Stimulated activated CD4-positive, alpha-beta T cell treated with anti-CD3 and anti-CD28 coated beads, Interleukin-1b, Interleukin-23, amount 100 ng/mL, for 48 hours (primary cell): ENCODE data around the gene PPP2R1B.
"Not testable (repeated sequence)": the region's sequence is repeated elsewhere in the genome, so short reads cannot be mapped to it uniquely, and the experiment has no call there.

Experiments
- DNase-seq: peaks from one replicate; pipeline ENCODE4 v3.0.0-alpha.2; 2020

The PPP2R1B gene

DNA sequence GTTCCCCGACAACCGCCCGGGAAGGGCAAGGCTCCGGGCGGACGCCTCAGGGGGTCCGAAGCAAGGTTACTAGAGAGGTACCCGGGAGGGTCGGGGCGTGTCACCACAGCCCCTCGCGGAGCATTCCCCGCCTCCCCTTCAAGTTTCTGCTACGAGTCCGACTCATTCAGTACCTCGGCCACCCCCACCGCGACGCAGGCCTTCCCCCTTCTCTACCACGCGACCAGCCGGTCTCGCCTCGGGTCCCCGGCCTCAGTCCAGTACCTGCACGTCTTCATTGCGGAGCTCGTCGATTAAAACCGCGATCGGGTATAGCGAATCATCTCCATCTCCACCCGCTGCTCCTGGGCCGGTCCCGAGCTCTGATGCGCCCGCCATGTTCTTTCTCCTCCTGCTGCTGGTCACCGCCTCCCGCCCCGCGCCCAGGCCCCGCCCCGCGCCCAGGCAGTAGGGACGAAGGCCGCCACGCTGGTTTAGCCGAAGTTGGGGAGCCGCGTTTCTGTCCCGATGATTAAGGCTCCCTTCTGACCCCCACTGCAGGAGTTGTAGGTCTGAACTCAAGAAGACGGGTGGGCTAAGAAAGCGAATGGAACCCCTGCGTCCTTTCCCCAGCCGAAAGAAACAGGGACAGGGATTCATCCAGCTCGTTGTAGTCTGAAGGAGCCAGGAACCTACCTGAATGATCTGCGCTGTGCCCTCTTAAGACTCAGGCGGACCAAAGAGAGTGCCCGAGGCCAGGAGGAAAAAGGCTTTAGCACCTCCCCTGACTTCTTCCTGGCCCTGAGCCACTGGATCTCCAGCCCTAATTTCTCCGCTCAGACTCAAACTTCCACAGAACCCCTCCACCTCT, at the start of gene PPP2R1B:
PPP2R1B (minus strand) TSS at position 406 of the 850 bp plus-strand sequence; CDS start at position 378, 28 bp downstream.
- peak; percentile 72 for DNase-seq

DNA sequence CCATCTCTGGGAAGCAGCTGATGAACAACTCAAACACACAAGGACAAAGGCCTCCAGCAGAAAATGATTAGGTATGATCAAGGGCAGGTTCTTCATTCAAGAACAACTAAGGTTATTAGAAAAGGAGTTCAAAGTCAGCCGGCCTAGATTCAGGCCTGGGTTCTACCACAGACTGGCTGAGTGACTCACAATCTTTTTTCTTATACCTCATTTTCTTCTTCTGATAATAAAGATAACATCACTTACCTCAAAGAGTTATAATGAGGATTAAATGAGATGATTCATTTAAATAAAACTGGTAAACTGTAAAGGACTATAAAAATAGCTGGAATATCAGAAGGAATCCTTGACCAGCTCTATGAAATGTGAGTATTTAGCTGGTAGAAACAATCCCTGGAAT, 49.3 kb upstream of the PPP2R1B start:
- no peak for DNase-seq

DNA sequence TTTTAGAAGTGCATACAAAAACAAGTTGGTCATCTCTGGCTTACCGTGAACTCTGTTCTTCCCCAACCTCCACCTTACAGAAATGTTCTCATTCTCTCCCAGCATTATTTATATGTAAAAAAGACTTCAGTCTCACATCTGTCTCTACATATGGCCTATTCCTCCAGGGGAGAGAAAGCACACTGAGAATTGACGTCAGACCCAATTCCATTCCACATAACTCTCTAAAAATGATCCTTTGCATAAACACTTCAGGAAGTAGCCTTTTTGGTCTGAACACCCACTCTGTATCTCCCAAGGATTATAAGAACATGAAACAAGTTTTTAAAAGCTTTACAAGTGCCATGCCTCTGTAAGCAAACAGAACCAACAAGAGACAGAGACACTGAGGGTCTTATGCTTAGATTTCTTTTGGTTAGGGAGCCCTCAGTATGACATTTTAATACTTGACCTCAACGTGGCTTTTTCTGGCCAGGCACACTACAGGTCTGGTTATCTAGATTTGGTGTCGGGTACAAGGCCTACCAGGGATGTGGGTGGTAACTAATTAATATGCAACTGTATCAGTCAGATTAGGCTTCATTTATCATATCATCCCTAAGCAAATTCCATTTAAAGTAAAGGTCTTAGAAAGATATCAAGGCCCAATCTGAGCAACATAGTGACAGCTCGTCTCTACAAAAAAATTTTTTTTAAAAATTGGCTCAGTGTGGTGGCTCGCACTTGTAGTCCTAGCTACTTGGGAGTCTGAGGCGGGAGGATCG, 48.5 kb upstream of the PPP2R1B start:
- DNase-seq, result no peak

GRCh38 chr11:111814106-111814505, 47.9 kb upstream of the PPP2R1B start:
- DNase-seq, result no peak

DNA sequence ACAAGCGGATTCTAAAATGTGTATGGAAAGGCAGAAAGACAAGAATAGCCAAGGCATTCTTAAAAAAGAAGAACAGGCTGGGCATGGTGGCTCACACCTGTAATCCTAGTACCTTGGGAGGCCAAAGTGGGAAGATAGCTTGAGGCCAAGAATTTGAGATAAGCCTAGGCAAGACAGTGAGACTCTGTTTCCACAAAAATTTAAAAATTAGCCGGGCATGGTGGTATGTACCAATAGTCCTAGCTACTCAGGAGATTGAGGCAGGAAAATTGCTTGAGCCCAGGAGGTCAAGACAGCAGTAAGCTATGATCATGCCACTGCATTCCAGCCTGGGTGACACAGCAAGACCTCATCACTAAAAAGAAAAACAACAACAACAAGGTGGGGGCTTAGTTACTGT, 46.0 kb upstream of the PPP2R1B start:
- DNase-seq, result no peak

- no peak for DNase-seq
Observed at GRCh38 chr11:111811445-111811844, 45.3 kb upstream of the PPP2R1B start.

- no peak for DNase-seq
Observed at GRCh38 chr11:111808834-111809233, 42.6 kb upstream of the PPP2R1B start.

- no peak for DNase-seq
Observed at GRCh38 chr11:111808063-111808588, 41.9 kb upstream of the PPP2R1B start.

DNA sequence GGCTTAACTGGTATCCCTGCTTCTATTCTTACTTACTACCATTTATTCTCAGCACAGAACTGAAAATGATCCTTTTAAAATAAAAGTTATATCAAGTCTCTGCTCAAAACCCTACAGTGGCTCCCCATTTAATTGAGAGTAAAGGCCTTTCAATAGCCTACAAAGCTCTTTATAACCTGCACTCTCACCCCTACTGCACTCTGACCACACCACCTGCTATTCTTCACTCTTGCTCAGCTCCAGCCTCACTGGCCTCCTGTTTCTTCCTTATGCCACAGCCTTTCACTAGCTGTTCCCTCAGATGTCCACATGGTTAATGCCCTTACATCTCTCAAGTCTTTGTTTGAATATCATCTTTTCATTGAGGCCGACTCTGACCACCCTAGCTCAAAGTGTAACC, 40.9 kb upstream of the PPP2R1B start:
- DNase-seq, result no peak

- DNase-seq, result no peak
Observed at GRCh38 chr11:111801135-111801534, 34.9 kb upstream of the PPP2R1B start.

- DNase-seq, result no peak
Observed at GRCh38 chr11:111798279-111798678, 32.1 kb upstream of the PPP2R1B start.

DNA sequence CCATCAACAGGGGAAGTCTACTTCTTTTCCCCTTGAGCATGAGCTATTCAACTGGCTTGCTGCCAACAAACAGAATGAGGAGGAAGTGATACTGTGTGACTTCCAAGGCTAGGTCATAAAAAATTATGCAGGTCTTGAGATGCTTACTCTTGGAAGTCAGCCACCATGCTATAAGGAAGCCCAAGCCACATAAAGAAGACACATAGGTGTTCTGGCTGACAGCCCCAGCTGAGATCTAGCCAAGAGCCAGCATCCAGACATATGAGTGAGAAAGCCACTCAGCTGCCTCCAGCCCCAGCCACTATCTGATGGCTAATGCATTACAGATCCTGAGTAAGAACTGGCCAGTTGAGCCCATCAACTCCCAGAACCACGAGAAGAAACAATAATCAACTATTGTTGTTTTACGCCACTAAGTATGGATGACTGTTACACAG, 31.0 kb upstream of the PPP2R1B start:
- no peak for DNase-seq

DNA sequence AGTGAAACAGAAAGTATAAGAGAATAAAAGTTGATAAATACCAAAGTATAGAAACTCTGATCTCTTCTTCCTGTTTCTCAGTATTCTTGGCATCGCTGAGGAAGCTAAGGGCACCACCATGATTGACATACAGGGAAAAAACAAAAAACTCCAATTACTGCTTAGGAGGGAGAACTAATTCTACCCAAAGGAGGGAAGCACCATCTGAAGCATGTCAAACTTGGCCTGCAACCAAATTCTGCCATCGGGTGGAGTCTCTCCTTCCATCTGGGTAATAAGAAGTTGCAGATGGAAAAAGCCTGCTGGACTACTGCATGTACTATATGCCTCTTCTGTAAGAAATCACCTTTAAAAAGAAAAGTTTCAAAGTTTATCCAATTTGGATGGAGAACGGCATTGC, 30.5 kb upstream of the PPP2R1B start:
- DNase-seq, result no peak

GRCh38 chr11:111795334-111795985, 29.3 kb upstream of the PPP2R1B start:
- DNase-seq, result no peak

DNA sequence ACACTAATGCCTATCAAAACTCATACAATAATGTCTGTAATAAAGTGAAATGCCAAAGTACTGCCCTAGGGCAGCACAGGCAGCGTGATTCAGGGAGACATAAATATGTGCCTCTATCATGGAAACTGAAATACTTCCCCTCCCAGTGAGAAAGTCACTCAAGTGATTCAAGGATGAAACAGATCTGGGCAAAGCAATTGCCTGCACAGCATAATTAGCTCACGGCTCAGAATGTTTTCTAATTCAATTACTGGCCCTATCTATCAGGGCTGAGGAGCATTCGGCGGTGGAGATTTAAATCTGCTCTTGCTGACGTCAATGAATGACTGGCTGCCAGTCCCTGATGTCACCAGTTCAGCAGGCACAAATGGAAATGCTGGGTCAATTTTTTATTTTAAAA, 27.7 kb upstream of the PPP2R1B start:
- no peak for DNase-seq

DNA sequence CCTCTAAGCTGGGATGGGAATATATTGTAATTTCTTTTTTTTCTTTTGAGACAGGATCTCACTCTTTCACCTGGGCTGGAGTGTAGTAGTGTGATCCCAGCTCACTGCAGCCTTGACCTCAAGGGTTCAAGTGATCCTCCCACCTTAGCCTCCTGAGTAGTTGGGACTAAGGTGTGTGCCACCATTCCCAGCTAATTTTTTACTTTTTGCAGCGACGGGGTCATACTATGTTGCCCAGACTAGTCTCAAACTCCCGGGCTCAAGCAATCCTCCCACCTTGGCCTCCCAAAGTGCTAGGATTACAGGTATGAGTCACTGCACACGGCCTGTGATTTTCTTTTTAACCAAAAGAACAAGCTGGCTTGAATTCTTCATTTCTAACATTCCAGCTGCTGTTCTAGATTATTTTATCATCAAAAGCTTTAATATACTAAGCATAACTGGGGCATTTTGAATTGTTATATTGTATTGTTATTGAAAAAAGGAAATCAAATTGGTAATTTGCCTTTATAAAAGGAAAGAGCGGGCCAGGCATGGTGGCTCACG, 26.8 kb upstream of the PPP2R1B start:
- DNase-seq, result no peak

GRCh38 chr11:111792314-111792713, 26.1 kb upstream of the PPP2R1B start:
- DNase-seq, result no peak

DNA sequence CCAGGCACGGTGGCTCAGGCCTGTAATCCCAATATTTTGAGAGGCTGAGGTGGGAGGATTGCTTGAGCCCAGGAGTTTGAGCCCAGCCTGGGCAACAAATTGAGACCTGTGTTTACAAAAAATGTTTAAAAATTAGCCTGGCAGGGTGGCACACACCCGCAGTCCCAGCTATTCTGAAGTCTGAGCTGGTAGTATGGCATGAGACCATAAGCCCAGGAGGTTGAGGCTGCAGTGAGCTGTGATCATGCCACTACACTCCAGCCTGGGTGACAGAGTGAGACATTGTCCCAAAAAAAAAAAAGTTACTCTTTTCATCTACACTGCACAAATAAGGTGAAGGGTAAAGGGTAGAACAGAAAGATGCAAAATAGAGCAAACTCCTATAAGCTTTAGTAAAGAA, 22.3 kb upstream of the PPP2R1B start:
- DNase-seq, result no peak

DNA sequence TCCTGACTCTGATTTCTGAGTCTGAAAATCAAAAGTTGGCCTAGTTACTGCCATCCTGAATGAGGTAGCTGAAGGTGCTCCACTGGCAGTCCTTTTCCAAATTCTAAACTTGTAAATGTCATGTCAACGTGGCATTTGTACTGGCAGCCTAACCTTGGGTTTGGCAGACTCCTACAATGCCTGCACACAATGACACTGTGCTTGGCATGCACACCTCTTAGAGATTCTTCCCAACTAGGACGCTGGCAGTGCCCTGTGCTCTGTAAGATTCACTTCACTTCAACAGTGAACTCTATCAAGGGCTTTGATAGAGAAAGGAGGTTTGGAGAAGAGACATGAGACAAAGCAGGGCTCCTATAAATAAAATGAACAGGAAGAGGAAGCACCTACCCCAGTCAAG, 21.9 kb upstream of the PPP2R1B start:
- no peak for DNase-seq

DNA sequence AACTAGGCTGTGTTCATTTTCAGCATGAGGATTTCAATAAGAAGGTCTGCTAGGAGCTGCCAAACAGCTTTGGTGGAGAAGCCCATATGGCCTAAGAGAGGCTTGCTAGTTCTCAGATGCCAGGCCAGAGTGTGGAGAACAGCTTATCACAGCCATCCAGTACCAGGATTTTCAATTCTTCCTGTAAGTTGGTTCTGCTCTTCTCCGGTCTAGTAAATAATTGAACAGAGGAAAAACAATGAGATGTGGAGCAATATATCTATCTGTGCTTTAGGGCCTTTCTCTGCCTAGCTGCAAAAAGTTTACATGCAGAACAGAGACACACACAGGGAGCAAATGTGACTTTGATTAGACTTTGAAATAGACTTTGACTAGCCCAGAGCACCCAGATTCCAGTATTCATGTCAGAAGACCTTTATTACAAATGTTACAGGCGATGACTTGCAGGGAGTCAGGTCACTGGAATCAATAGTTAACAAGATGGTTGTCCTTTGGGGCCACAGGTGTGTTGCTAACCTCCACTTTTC, 19.8 kb upstream of the PPP2R1B start:
- DNase-seq, result no peak

DNA sequence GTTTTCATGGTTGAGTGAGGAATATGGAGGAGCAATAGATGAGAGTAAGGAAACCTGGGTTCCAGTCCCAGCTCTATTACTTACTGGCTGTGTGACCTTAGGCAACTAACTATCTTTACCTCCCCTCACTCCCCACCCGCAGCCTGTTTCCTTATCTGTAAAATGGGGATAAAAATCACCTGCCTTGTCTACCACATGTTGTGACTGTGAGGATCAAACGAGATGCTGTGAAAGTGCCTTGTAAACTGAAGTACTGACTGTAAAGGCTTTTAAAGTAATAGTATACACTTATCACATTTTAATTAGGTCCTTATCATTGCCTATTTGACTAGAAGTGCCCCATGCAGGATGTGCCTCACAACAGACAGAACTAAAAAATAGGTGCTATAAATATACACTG, 18.9 kb upstream of the PPP2R1B start:
- DNase-seq, result no peak

- DNase-seq, result not testable (repeated sequence)
Observed at GRCh38 chr11:111784311-111784710, 18.1 kb upstream of the PPP2R1B start.
